Hematopoietic multipotent progenitor cell treated with erythropoietin and hydrocortisone succinate and interleukin-3 and kit ligand, for 8 days (in vitro differentiated cells): ENCODE results near the gene GINM1.

Source experiments
- DNase-seq: peaks from one replicate; pipeline ENCODE4 v3.0.0-alpha.2; 2015

Gene GINM1, protein sequence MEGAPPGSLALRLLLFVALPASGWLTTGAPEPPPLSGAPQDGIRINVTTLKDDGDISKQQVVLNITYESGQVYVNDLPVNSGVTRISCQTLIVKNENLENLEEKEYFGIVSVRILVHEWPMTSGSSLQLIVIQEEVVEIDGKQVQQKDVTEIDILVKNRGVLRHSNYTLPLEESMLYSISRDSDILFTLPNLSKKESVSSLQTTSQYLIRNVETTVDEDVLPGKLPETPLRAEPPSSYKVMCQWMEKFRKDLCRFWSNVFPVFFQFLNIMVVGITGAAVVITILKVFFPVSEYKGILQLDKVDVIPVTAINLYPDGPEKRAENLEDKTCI

DNA sequence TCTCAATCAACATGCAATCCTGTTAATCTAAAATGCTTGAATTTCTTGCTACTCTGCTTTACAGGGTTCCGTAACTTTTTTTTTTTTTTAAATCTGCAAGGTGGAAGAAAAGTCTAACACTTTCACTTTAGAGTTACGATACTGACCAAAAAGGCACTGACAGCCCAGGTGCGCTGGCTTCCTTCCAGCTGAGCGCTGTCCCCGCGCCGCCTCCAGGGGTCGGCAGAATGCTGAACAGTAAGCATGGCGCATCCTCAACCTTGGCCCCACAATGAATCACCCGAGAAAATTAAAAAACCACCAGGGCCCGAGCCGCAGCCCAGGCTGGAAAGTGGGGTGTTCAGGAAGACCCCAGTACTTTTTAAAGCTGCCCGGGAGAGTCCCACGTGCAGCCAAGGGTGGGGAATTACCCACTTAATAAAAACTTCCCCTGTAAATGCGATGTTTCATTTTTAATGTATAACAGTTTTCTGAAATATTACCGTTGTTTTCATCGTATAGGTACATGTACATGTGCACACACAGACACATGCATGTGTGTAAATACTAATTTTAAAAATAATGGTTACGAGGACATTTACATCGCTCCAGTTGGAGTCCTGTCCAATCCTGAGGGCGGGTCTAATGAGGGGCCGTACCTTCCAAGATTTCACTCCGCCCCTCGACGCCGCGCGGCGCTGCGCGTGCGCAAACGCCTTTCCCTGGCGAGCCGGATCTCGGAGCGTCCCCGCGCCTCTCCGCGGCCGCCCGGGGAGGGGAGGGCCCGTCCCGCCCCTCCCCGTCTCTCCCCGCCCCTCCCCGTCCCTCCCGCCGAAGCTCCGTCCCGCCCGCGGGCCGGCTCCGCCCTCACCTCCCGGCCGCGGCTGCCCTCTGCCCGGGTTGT, at the start of gene GINM1:
Gene GINM1, plus strand, starts transcription at position 849 of the 883 bp plus-strand sequence. CDS start 40 bp downstream, outside the sequence.
- DNase-seq: peak; percentile 94

DNA sequence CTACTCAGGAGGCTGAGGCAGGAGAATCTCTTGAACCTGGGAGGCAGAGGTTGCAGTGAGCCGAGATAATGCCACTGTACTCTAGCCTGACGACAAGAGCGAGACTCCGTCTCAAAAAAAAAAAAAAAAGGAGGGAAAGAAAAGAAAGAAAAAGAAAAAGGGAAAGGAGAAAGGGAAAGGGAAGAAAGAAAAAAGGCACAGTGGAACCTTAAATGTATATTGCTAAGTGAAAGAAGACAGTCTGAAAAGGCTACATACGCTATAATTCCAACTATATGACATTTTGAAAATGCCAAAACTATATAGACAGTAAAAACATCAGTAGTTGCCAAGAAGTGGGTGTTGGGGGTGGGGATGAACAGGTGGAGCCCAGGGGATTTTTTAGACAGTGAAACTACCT, 36.5 kb upstream of the GINM1 start:
- DNase-seq: no peak

DNA sequence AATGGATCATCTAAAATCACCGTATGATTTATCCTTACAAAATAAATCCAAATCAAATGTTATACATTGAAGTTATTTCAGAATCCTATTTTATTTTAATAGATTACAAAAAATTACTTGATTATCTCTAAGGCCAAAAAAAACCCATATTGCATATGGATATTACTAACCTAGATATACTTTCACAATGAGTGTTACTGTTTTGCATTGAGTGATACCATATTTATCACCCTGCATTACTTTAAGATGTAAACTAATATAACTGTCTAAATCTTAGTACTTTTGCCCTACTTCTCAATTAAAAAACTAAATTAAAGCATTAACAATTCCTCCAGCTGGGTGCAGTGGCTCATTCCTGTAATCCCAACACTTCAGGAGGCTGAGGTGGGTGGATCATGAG, 31.4 kb upstream of the GINM1 start:
- no peak for DNase-seq

DNA sequence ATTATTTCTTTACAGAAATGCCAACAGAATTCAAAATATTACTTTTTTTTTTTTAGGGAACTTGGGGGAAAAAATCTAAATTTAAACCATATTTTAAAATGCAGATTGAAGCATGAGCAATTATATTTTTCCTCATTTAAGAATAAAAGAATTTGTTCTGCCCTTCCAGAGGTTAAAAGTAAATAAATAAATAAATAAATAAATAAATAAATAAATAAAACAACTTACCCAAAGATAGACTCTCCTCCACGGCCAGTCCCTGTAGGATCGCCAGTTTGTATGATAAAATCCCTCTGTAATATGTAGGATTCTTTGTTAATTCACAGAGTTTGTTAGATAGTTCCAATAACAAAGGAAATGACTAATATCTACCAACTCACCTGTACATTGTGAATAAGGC, 25.0 kb upstream of the GINM1 start:
- no peak for DNase-seq

DNA sequence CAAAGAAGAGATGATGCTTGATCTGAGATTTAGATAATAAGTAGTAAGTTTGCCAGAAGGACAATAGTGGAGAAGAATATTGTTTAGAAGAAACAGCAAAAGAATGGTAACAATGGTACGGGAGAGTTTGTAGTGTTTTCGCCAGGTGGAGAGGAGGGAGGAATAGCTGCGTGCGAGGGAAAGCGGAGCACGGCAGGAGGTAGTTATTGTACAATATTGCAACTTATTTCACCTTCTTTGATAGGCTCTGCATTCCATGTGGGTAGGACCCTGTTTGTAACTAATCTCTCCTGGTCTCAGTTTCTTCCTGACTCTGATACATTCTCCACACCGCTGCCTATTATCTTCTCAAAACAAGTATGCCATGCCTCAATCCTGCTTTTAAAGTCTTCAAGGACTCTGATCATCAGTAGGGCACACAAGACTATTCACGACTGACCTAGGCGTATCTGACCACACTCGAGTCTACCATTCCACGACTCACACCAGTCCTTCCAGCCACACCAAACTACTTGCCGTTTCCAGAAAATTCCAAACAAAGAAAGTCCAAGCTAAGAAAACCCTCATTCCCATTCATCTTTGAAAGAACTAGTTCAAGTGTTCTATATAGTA, 21.4 kb upstream of the GINM1 start:
- DNase-seq: no peak

DNA sequence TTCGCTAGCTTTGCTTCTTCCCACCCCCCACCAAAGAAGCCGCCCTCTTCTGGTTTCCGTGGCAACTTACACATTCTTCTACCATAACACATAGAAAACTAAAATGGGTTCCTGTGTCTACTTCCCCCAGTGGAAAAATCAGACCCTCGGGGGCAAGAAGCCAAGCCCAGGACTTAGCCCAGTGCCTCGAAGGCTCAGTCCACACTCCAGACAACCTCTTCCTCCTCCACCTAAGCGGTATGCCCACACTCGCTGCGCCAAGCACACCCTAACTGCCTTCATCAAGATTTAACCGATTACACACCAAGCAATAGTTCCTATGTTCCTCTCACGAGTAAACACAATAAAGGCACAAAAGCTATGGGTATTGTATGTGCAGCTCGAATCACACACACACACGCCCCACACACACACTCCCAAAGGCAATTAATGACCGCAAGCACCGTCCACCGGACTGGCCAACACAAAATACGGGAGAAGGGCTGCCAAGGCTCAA, 20.9 kb upstream of the GINM1 start:
- peak; percentile 66 for DNase-seq

DNA sequence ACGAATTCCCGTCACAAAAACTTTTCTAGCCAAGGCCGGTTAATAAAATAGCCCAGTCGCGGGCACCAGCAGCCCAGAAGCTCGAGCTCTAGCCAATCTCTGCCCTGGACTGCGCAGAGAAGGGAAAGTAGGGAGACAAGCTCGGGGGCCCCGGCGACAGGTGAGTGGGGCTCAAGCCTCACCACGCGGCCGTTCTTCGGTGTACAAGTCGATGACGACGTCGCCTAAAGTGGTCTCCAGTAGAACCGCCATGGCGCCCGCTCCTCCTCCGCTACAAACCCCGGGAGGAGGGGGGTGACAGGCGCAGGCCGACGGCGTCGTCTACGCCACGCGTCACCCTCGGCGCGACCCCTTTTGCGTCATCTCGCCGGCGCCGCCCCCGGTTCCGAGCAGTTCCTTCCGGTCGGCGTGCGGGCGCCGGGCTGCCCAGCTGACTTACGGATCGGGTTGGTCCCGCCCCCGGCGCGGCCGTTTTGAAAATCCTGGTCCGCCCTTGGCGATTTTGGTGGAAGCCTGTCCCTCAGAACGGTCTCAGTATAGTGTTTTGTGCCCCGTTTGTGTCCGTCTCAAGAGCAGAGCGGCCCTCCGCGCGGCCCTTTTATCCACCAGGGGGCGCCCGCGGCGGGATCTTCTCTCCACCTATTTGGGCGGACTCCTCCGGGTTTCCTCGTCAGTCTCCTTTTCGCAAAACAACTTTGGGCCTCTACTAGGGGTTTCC, 20.3 kb upstream of the GINM1 start, which contains the start of gene PPIL4:
Gene PPIL4, minus strand, starts transcription at position 290 of the 718 bp plus-strand sequence. Its CDS starts 38 bp downstream, at position 252.
- DNase-seq: peak; percentile 92

DNA sequence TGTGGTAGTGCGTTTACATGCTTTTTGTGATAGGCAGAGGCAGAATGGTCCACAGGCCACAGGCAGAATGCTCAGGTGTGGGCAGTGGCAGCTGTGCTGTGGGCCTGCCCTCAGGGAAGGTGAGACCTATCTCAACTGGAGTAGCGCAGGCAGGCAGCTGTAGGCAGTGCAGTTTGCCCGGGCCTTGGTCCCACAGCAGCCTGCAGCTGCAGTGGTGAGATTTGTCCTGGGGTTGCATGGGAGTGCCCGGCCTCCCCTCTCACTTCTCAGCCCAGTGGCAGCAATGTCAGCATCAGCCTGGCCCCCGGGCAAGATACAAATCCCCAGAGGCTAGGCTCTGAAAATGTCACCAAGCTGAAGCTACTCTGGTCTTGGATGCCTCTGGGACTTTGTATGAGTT, 14.3 kb upstream of the GINM1 start:
- no peak for DNase-seq

DNA sequence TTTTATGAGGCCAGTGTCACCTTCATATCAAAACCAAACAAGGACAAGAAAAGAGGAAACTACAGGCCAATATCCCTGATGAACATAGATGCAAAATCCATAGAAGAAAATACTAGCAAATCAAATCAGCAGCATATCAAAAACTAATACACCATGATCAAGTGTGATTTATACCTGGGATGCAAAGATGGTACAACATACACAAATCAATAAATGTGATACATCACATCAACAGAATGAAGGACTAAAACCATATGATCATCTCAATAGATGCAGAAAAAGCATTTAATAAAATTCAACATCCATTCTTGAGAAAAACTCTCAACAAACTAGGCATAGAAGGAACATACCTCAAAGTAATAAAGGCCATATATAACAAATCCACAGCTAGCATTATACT, 8.1 kb upstream of the GINM1 start:
- DNase-seq: no peak

DNA sequence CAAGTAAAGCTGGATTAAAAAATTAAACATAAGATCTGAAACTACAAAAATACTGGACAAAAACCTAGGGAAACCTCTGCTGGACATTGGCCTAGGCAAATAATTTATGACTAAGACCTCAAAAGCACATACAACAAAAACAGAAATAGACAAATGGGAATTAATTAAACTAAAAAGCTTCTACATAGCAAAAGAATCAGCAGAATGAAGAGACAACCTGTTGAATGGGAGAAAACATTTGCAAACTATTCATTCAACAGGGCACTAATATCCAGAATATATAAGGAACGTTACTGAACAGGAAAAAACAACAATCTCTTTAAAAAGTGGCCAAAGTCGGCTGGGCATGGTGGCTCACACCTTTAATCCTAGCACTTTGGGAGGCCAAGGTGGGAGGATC, 6.8 kb upstream of the GINM1 start:
- DNase-seq: no peak

DNA sequence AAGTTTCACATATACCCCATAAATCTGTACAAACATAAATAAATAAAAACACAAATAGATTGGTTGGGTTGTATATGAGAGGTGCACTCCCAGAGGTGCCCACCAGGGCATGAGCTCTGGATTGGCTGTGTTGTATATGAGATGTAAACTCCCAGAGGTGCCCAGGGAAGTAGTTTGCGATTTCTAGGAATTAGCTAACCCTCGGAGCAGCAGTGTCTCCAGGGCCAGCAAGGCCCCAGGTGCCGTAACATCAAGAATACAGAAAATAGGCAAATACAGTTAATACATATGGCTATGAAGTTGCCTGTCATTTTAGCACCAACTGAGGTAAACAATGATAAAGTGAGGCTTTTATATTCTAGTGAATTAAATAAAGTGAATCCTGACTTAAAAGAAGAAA, 5.4 kb upstream of the GINM1 start:
- DNase-seq: peak; percentile 51

DNA sequence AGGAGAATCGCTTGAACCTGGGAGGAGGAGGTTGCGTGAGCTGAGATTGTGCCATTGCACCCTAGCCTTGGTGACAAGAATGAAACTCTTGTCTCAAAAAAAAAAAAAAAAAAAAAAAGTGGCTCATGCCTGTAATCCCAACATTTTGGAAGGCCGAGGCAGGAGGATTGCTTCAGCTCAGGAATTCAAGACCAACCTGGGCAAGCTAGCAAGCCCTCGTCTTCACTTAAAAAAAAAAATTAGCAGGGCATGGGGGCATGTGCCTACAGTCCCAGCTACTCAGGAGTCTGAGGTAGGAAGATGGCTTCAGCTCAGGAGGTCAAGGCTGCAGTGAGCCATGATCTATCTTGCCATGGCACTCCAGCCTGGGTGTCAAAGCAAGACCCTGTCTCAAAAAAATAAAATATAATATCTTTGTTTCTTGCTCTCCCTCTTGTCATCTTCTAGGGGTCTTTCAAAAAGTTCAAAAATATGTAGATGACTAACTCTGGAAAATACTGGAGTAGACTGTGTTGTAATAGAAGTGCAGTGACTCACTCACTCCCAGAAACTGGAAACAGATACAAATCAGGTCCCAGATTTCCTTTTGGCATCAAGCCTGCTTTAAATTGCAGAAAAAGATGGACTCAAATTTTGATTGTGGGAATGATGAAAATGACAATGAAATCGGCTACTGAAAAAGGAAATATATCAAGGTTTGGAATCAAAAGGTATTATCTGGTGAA, 2.8 kb upstream of the GINM1 start:
- DNase-seq: no peak

DNA sequence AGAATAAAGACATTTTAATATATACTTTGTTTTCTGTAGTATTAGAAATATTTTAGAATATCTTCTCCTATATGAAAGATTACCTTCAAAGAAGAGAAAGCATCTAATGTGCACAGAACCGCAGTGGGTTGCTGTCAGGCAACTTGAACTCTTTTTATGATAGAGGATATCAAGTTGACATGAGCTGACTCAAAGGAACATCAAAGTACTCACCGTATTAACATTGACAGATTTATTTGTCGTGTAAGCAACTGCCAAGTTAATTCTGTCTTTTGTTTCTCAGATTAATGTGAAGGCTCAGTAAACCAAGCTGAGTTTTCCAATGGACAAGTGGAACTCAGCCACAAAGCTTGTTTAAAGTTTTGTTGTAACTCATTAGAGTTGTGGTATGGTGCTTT, 2.2 kb upstream of the GINM1 start:
- DNase-seq: no peak

DNA sequence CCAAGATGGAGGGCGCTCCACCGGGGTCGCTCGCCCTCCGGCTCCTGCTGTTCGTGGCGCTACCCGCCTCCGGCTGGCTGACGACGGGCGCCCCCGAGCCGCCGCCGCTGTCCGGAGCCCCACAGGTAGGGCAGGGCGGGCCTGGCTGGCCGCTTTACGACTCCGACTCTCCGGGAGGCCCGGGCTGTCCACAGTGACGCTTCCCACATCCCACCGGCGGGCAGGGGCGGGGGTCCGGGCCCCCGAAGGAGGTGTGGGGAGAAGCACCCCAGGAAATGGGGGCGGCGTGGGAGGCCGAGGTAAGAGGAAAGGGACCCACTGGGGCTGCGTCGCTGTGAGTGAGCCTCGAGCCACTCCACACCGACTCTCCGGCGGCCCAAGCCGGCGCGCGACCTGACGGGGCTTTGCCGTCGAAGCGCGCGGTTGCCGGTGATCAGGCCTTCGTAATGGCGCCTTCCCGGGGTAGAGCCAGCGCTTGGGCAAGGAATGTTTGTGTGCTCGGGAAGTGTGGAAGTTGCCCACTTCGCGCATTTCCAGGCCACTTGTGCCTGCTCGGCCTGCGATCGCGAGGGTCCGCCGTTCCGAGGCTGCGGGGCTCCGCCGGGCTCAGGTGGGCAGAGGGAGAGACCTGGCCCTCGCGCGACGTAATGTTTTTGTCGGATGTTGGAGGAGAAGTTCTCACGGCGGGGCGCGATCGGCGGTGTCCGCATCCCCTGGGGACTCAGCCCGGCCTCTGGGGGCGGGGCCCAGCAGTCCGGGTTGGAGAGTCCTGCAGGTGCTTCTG, 427 bp downstream of the GINM1 start:
- peak; percentile 44 for DNase-seq

DNA sequence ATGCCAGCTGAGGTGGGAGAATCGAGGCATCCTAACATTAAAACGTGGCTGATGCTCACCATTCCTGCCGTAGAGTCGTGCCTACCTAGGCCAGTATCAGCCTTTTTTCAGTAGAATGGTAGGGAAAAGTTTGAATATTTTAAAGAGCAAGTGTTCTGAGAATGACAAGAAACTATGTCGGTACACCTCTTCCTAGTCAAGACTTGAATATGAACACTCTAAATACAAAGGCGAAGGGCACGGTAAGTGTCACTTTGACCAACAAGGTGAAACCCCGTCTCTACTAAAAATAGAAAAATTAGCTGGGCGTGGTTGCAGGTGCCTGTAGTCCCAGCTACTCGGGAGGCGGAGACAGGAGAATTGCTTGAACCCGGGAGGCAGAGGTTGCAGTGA, 1.0 kb downstream of the GINM1 start:
- no peak for DNase-seq

DNA sequence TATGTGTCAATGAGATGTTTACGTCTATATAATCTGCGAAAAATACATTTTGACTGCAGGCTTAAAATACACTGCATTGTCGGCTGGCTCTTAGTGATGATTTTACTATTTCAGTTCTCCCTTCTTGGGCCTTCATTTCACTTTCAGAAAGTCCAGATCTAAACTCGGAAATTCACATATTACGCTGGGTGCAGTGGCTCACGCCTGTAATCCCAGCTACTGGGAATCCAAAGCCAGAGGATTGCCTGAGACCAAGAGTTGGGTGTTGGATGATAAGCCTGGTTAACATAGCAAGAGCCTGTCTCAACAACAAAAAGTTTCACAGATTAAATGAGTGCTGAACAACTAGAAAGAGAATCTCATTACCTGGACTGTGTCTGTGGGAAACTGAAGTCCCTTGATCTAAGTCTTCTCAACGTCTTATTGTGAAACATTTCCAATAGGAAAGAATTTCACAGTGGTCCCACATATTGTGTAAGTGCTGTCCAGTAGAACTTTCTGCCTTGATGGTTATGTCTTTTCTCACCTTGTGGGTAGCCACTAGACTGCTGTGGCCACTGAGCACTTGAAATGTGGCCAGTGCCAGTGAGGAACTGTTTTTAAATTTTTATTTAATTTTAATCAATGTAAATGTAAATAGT, 1.9 kb downstream of the GINM1 start:
- DNase-seq: no peak

DNA sequence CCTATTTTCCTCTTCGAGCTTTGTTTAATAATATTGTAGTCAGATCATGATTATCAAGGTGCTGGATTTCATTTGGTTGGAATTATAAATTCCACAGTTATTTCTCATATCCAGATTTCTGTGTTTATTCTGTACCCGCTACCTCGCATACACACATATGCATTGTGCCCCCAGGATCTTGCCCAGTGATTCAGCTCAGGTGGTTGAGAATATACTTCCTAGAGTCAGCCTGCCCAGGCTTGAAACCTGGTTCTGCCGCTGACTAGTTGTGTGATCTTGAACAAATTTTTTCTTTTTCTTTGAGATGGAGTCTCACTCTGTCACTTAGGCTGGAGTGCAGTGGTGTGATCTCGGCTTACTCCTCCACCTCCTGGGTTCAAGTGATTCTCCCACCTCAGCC, 14.7 kb downstream of the GINM1 start:
- no peak for DNase-seq

DNA sequence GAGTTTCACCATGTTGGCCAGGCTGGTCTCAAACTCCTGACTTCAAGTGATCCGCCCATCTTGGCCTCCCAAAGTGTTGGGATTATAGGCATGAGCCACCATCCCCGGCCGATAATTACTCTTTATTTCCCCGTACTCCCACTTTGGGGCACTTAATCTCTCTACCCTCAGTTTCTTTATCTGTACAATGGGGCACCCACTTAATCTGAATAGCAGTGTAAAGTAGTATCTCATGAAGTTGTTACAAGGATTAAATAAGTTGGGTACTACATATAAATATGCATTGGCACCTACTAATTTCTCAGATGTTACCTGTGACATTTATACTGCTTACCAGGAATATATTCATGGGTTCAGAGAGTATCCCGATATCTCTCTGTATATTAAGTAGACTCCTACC, 15.2 kb downstream of the GINM1 start:
- no peak for DNase-seq

DNA sequence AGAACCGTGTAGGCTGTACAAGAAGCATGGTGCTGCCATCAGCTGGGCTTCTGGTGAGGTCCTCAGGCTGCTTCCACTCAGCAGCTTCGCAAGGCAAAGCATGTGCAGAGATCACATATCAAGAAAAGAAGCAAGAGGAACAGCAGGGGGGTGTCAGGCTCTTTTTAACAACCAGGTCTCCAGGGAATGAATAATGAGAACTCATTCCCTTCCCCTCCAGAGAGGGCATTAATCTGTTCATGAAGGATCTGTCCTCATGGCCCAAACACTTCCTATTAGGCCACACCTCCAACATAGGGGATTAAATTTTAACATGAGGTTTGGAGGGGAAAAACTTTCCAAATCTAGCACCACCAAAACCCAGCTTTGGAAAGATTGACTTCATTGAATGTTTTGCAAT, 20.0 kb downstream of the GINM1 start:
- DNase-seq: no peak

DNA sequence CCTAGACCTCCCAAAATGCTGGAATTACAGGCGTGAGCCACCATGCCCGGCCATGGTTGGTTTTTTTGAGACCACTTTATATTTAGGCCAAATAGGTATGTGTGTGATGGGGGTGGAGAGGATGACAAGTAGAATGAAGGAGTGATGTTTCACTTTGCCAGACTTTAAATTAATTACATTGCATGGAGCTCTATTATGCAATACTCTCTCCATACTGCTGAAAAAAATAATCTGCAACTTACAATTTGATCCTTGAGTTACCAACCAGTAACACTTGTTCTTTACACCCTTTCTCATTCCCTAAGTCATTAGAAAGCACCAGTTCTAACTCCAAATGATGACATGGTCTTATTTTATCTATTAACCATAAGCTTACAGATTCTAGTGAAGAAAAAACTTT, 26.8 kb downstream of the GINM1 start:
- no peak for DNase-seq

DNA sequence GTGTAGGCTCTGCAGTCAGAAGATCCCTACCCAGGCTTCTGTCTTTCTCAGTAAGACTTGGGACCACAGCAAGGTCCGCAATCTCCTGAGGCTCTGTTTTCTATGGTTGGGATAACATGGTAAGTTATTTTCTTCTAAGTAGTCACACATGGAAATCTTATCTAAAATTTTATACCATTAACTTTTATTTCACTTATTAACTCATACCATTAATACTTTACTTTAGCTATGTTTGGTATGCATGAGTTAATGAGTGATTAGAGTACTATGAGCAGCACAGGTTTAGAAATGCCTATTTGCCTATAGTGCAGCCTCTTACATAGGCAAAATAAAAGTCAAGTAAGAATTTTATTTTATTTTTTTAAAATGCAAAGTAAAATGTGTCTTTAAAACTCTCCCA, 27.2 kb downstream of the GINM1 start:
- DNase-seq: no peak
